Epithelial cell of esophagus (primary cell): ENCODE results near the gene PTPRN2.

Source experiments
- DNase-seq: peaks from one replicate; pipeline ENCODE4 v3.0.0; 2010; ENCODE audit warnings: low read depth
- H3K4me3 ChIP-seq: 2 replicates; pipeline ENCODE4 v1.5.1; 2011; ENCODE audit warnings: mild to moderate bottlenecking, low read length, control low read depth
- TF ChIP-seq, protein P1 (sequence below): IDR thresholded peaks from 2 replicates; pipeline ENCODE4 v1.5.1; 2011; ENCODE audit warnings: low read depth, mild to moderate bottlenecking, low read length, control low read depth, inconsistent platforms; ENCODE audit not compliant: insufficient read depth; ENCODE audit errors: missing control alignments

Gene PTPRN2

DNA sequence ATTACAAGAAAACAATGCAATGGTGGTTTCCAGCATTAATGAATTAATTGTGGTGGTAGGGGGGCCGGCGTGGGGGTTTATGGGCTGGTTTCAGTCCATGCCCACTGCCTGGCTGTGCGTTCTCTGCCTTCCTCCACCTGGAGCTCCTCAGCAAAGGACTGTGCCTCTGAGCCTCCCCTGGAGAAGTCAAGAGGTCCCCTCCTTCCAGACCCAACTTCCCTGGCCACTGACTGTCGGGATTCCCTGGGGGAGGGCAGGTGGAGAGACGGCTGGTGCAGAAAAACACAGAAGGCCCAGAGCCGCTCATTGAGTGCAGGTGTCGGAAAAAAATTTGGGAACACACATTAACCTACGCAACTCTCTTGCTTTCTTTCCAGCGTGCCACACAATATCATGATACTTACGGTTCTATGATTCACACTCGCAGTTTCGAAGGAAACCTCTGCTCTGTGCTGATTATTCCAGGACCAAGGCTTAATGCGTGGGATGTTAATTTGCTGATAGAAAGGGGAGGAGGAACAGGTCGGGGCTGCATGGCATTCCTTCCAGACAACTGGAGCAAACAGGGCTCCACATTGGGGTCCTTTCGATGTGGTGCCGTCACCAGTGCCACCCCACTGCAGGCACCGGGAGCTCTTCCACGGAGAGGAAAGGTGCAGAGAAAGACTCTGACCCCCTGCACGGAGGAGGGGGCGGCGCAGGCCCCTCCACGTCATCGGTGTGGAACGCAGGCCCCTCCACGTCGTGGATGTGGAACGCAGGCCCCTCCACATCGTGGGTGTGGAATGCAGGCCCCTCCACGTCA lies 744.1 kb downstream of the PTPRN2 start:
- TF ChIP-seq, protein P1, sequence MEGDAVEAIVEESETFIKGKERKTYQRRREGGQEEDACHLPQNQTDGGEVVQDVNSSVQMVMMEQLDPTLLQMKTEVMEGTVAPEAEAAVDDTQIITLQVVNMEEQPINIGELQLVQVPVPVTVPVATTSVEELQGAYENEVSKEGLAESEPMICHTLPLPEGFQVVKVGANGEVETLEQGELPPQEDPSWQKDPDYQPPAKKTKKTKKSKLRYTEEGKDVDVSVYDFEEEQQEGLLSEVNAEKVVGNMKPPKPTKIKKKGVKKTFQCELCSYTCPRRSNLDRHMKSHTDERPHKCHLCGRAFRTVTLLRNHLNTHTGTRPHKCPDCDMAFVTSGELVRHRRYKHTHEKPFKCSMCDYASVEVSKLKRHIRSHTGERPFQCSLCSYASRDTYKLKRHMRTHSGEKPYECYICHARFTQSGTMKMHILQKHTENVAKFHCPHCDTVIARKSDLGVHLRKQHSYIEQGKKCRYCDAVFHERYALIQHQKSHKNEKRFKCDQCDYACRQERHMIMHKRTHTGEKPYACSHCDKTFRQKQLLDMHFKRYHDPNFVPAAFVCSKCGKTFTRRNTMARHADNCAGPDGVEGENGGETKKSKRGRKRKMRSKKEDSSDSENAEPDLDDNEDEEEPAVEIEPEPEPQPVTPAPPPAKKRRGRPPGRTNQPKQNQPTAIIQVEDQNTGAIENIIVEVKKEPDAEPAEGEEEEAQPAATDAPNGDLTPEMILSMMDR, result no peak
- H3K4me3 ChIP-seq, result no peak overlapping the region
- no peak for DNase-seq

DNA sequence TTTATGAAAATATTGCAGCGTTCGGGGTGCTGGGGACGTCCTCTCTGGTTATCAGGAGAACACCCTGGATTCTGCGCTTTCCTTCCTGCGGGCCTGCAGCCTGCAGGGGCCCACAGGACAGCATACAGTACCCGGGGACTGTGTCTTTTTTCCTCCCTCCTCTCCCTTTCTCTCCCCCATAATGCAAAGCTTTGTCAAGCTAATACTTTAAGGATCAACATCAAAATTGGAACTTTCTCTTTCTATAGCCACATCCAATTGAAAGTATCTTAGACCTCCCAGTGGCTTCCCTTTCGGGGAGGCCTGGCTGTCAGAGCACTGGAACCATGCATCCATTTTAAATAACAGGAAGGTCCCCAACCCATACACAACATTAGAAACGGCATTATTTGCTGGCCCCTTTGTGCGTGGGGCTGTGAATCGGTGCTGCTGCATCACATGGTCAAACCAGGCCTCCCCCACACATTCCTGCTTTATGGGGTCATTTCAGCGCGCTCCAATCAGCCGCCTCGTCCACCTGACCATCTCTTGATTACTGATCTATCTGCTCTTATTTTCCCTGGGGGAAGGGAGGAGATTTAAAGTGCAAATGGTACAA lies 745.8 kb downstream of the PTPRN2 start:
- TF ChIP-seq, protein P1, result no peak
- no peak overlapping the region for H3K4me3 ChIP-seq
- DNase-seq, result no peak

DNA sequence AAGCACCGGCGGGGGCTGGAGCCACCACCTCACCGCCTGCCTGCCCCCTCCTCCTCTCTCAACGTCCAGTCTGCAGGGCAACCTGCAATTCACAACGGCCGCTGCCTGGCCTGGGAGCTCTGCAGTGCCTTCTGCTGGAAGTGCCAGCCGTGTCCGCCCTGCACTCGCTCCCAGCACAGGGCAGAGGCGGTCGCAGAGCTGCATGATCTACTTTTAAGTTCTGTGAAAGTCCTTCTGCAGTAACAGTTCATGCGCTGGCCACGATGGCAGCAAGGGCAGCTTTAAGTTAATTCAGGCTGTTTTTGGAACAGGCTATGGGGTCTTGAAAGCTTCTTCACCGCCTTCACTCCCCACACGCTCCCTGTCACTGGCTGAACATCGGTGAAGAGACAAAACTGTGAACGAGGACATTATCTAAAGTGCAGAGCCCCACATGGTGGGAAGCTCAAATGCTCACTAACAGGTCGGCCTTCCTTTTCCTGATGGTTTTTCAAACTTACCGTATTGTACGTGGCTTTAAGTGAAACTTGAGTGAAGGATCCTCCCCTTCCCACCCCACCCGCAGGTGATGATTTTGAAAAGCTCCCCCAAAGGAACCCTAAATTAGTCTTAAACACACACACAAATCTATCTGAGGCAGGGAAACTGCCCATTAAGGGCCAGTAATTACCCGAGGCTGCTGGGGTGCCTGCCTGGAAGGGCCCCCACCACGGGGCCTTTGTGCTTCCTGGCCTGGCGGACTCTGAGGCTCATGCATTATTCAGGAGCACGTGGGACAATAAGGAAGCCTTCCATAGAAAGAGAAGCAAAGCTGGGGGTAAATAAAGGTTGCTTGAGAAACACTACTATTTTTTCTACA lies 746.5 kb downstream of the PTPRN2 start:
- no peak for DNase-seq
- H3K4me3 ChIP-seq, result no peak overlapping the region
- TF ChIP-seq, protein P1, result no peak

GRCh38 chr7:157840174-157840913 lies 747.3 kb downstream of the PTPRN2 start:
- no peak overlapping the region for H3K4me3 ChIP-seq
- TF ChIP-seq, protein P1, result no peak
- DNase-seq, result no peak

DNA sequence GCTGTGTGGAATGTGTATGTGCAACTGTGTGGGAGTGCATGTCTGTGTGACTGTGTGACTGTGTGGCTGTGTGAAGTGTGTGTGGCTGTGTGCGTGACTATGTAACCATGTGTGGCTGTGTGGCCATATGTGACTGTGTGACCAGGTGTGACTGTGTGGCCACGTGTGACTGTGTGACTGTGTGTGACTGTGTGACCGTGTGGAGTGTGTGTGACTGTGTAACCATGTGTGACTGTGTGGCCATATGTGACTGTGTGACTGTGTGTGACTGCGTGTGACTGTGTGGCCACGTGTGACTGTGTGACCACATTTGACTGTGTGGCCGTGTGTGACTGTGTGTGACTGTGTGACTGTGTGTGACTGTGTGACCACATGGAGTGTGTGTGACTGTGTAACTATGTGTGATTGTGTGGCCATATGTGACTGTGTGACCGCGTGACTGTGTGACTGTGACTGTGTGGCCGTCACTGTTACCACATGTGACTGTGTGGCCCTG lies 747.9 kb downstream of the PTPRN2 start:
- TF ChIP-seq, protein P1, result no peak
- H3K4me3 ChIP-seq, result no peak overlapping the region
- DNase-seq, result no peak

DNA sequence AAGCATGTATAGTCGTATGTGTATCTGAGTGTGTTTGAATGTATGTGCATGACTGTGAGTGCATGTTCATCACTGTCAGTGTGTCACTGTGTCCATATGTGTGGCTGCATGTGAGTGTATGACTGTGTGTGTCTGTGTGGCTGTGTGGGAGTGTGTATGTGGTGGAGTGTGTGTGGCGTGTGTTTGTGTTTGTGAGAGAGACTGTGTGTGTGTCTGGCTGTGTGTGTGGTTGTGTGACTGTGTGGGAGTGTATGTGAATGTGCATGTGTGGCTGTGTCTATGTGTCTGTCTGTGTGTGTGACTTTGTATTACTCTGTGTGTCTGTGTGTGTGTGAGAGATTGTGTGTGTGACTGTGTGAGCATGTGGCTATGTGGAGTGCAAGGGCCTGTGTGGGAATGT lies 748.4 kb downstream of the PTPRN2 start:
- TF ChIP-seq, protein P1, result no peak
- DNase-seq, result no peak
- no peak overlapping the region for H3K4me3 ChIP-seq
